GM21360 (cell line): ENCODE data around the gene BNIP2.
"Not testable (repeated sequence)": the region's sequence is repeated elsewhere in the genome, so short reads cannot be mapped to it uniquely, and the experiment has no call there.

Experiments
- ATAC-seq: cut with Tn5 transposase; IDR thresholded peaks from one replicate; pipeline ENCODE4 v1.9.1; 2021; ENCODE audit warnings: mild to moderate bottlenecking, moderate library complexity; ENCODE audit not compliant: unreplicated experiment

BNIP2 gene, protein sequence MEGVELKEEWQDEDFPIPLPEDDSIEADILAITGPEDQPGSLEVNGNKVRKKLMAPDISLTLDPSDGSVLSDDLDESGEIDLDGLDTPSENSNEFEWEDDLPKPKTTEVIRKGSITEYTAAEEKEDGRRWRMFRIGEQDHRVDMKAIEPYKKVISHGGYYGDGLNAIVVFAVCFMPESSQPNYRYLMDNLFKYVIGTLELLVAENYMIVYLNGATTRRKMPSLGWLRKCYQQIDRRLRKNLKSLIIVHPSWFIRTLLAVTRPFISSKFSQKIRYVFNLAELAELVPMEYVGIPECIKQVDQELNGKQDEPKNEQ

DNA sequence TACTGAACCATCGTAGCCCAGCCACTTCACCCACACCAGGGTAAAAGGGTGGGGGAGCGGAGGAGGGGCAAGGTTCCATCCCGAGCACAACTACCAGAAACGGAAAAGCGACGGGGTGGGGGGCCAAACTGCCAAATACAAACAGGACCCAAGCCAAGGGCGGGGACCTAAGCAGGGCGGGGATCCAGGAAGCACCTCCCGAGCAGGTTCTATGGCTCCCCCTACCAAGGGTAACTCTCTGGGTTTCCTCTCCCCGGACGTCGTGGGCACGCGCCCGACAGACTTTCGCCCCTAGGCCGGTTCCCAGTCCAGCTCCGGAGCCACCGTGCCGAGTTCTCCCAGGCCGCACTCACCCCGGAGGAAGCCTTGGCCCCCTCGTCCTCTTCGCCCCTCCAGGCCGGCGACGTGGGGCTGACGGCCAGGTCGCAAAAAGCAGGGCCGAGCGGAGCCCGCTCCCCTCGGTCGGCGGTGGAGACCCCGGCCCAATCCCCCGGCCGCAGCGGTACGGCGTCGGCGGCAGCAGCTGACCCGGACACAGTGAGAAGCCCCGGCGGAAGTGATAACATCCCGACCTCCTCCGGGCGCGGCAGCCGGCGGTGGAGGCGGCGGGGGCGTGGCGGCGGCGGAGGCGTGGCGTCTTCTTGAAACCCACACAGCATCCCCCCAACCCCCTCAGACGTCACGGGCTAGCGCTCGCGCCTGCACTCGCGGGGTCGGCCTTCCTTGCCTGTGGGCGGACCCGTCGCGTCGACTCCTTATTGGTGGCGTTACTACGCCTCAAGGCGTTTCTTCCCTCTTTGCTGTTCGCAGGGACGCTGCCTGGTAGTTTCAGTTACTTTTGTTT lies at the start of gene BNIP2:
Gene BNIP2, minus strand, starts transcription at position 539 of the 844 bp plus-strand sequence. CDS start 6,863 bp downstream, outside the sequence.
- peak; percentile 75 for ATAC-seq

- no peak for ATAC-seq
Observed at GRCh38 chr15:59738676-59739075, 49.6 kb upstream of the BNIP2 start.

DNA sequence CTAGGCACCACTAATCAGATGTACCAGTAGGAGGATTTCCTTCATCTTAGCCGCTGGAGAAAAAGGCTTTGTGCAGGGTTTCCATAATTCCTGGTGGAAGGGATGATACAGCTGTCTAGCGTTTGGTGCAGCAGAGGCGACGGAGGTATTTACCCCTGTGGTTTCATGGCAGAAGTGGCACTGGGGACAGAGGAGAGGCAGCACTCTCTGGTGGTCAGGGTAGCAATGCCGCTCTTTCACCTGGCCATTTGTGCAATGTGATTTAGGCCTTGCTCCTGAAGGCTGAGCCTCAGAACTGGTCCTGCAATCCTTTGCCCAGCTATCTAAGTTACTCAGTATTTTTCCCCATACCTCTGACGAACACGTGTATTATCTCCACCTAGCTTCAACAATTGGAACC lies 47.1 kb upstream of the BNIP2 start:
- ATAC-seq, result no peak

GRCh38 chr15:59725151-59725486 lies 36.0 kb upstream of the BNIP2 start:
- no peak for ATAC-seq

GRCh38 chr15:59723687-59724346 lies 34.7 kb upstream of the BNIP2 start:
- ATAC-seq, result no peak

GRCh38 chr15:59722476-59722875 lies 33.4 kb upstream of the BNIP2 start:
- ATAC-seq, result no peak

- no peak for ATAC-seq
Observed at GRCh38 chr15:59722037-59722436, 32.9 kb upstream of the BNIP2 start.

DNA sequence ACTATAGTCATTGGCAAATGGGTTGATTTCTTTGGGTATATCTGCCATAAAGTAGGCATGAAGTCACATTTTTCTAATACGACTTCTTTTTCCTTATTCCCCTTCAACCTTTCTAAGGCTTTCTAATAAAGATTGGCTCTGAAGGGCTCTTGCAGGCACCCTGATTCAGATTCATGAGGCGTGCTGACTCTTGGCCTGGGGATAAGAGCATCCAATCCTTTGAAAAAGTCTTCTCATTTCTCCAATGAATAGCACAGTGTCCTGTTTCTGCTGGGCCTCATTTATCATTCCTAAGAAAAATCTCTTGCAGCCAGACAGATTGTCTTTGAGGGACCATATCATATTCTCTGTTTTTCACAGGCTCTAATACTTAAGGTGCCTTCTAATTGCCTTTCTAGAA lies 32.3 kb upstream of the BNIP2 start:
- ATAC-seq, result no peak

DNA sequence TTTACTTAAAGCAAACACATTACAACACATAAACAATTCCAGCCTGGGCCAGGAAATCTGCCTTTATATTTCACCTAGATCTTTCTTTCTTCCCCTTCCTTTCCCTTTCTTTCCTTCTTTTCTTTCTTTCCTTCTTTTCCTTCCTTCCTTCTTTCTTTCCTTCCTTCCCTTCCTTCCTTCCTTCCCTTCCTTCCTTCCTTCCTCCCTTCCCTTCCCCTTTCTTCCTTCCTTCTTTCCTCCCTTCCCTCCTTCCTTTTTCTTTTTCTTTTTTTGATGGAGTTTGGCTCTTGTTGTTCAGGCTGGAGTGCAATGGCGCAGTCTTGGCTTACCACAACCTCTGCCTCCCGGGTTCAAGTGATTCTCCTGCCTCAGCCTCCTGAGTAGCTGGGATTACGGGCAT lies 24.1 kb upstream of the BNIP2 start:
- ATAC-seq, result no peak

- ATAC-seq, result no peak
Observed at GRCh38 chr15:59711451-59712243, 22.5 kb upstream of the BNIP2 start.

DNA sequence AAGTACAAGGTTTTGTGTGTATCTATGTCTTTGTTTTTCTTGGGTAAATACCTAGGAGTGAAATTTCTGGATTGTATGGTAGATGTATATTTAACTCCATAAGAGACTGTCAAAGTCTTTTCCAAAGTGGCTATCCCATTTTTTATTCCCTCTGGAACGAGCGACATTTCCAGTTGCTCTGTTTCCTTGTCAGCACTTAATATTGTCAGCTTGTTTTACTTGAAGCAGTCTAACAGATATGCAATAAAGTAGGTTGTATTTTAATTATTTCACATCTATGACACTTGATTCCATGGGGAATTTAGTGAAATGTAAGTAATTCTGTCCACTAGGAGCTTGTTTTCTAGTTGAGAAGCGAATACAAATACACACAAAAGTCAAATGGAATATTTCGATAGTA lies 18.5 kb upstream of the BNIP2 start:
- no peak for ATAC-seq

- no peak for ATAC-seq
Observed at GRCh38 chr15:59703979-59704796, 15.1 kb upstream of the BNIP2 start.

DNA sequence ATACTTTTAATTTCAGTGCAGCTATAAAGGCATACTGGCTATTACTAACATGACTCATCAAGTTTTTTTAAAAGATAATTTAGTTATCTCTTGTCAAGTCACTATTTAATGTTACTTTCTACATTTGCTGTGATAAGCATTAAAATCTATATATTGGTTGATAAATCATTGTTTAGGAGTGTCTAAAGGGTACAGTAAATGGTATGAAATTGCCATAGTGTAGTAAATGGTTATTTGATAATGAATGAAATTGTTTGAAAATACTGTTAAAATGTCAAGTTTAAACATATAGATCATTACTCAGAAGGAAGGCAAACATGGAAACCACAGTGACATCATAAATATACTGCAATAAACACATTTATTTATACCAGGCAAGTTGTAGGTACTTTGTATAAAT lies 13.2 kb upstream of the BNIP2 start:
- ATAC-seq, result no peak

DNA sequence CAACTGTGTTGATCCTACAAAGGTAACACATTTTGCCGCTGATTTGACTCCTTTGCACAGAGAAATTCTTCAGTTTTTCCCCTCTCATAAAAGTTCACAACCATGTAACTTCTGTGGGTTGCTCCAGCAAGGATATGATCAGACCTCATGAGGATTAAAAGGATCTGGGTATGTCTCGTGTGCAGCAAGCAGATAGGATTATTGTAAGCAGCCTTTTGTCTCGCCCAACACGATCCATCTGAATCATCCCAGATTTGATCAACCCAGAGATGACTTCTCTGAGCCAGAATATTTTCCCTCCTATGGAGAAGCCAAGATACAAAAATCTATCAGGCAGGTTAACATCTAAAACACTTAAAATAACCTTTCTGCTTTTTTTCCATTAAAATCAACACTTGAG lies 12.8 kb upstream of the BNIP2 start:
- ATAC-seq, result no peak

- ATAC-seq, result no peak
Observed at GRCh38 chr15:59699810-59700431, 10.8 kb upstream of the BNIP2 start.

- ATAC-seq, result not testable (repeated sequence)
Observed at GRCh38 chr15:59698065-59698464, 8.9 kb upstream of the BNIP2 start.

DNA sequence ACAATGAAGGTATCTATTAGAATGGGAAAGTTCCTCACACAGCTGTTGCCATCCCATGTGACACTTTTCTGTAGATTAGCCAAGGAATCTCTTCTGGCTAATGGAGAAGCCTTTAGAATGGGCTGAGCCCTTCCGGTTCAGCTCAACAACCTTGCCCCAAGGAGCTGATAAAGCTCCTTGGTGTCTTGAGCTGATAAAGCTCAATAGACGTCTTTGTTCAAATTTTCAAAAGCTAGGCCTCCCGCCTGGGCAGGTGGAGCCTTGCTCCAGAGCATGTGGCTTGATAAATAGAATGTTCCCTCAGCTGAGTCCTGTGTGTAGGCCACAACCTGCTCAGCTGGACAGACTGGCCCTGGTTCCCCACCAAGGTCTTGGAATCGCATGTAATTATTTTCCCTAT lies 7.2 kb upstream of the BNIP2 start:
- ATAC-seq, result no peak

DNA sequence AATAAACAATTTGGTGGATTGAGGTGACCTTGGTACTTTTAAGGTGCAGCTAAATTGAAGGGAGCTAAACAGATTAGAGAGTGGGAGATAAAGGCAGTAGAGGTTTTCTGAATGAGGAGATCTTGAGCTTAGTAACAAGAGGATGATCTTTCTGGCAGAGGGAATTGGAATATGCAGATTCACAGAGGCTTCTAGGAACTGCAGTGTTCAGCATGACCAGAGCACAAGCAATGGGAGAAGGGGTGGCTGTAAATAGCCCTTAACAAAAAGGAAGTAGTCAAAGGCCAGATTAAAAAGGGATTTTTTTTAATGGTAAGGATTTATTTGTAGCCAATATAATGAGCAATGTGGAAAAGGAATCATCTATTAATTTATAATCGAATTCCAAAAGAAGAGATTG lies 5.7 kb upstream of the BNIP2 start:
- ATAC-seq, result no peak

GRCh38 chr15:59691194-59691805 lies 2.2 kb upstream of the BNIP2 start:
- no peak for ATAC-seq
